GM19452 (cell line): ENCODE data around the gene EXOC3L2.
"Not testable (repeated sequence)": the region's sequence is repeated elsewhere in the genome, so short reads cannot be mapped to it uniquely, and the experiment has no call there.

Experiments used
- ATAC-seq: cut with Tn5 transposase; IDR thresholded peaks from one replicate; pipeline ENCODE4 v1.9.1; 2021; ENCODE audit not compliant: unreplicated experiment

Gene EXOC3L2

DNA sequence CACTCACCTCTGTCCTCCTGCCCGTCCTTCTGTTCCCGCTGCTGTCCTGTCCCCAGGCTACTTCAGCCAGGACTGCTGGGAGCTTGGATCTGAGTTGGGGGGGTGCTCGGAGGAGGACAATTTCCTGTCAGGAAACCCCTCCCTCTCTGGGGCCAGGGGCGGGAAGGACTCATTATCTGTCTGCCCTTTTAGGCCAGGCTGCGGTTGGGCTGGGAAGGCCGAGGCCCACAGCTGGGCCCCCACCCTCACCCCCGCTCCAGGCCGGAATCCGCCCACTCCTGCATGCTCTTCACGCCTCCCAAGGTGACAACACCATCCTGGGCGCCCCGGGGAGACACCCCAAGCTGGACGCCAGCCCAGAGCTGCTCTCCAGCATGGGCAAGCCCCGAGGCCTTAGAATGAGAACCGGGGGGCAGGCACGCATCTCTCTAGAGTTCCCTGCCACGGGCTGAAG is at the start of gene EXOC3L2:
EXOC3L2 (minus strand) TSS at position 74 of the 454 bp plus-strand sequence. CDS start 6,362 bp downstream, outside the sequence.
- no peak for ATAC-seq

GRCh38 chr19:45294291-45295029 is 49.3 kb upstream of the EXOC3L2 start:
- no peak for ATAC-seq

DNA sequence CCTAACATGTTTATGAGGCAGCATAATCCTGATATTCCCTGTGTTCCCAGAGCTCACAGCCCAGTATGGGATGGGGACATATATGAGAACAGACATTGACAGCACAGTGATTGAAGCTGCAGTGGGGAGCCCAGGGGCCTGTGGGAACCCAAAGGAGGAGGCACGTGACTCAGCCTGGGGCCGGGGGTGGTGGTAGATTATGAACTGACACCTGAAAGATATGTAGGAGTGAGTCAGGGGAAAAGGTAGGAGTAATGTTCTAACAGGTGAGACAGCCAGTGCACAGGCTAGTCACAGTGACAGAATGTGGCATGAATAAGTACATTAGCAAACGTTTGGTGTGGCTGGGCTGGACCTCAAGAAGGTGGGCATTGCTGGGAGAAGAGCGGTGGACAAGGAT is 48.5 kb upstream of the EXOC3L2 start:
- ATAC-seq = no peak

- ATAC-seq = no peak
Observed at GRCh38 chr19:45291834-45292233, 46.6 kb upstream of the EXOC3L2 start.

- no peak for ATAC-seq
Observed at GRCh38 chr19:45290381-45290931, 45.2 kb upstream of the EXOC3L2 start.

- no peak for ATAC-seq
Observed at GRCh38 chr19:45283443-45284033, 38.3 kb upstream of the EXOC3L2 start.

GRCh38 chr19:45280471-45280961 is 35.3 kb upstream of the EXOC3L2 start:
- ATAC-seq = no peak

GRCh38 chr19:45279587-45280192 is 34.5 kb upstream of the EXOC3L2 start:
- ATAC-seq = no peak

DNA sequence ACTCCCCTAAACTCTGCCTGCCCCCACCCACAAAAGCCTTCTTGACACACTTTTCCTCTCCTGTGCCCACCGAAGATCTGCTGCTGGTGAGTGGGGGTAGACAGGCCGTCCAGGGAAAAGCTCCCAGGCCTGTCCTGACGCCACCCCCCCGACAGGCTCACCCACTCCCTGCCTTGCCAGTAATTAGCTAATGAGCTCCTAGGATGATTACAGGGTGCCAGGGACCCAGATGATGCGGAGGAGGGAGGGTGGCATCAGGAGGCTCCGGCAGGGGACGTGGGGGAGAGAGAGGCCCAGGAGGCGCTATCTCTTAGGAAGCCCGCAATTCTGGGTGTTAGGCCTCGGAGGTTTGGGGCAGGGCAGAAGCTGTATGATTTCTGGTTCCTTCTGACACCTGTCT is 32.9 kb upstream of the EXOC3L2 start:
- ATAC-seq = no peak

GRCh38 chr19:45276284-45276687 is 31.1 kb upstream of the EXOC3L2 start:
- no peak for ATAC-seq

GRCh38 chr19:45275370-45275971 is 30.3 kb upstream of the EXOC3L2 start:
- no peak for ATAC-seq

DNA sequence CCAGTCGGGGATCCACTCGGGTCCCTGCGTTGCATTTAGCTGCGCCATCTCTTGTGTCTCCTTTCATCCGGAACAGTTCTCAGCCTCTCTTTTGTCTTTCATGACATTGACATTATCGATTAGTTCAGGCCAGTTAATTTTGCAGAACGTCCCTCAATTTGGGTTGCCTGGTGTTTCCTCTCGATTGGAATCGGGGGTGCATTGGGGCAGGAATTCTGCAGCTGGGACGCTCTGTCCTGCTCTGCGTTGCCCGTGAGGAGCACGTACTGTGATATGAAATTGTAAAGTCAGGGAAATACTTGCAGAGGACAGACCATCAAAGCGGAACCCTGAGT is 28.3 kb upstream of the EXOC3L2 start:
- ATAC-seq = no peak

DNA sequence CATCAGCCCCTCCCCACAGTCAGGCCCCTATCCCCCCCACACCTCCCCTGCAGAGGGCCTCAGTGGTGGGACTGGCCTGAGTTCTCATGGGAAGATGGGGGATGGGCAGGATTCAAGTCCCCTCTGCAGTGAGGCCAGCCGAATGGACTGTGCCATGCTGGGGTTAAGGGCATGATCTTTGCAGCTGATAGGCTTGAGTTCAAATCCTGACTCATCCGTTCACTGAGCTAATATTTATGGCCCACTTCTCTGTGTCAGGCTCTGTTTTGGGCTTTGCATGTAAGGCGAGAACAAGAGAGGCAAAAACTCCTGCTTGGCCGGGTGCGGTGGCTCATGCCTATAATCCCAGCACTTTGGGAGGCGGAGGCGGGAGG is 26.5 kb upstream of the EXOC3L2 start:
- ATAC-seq = no peak

DNA sequence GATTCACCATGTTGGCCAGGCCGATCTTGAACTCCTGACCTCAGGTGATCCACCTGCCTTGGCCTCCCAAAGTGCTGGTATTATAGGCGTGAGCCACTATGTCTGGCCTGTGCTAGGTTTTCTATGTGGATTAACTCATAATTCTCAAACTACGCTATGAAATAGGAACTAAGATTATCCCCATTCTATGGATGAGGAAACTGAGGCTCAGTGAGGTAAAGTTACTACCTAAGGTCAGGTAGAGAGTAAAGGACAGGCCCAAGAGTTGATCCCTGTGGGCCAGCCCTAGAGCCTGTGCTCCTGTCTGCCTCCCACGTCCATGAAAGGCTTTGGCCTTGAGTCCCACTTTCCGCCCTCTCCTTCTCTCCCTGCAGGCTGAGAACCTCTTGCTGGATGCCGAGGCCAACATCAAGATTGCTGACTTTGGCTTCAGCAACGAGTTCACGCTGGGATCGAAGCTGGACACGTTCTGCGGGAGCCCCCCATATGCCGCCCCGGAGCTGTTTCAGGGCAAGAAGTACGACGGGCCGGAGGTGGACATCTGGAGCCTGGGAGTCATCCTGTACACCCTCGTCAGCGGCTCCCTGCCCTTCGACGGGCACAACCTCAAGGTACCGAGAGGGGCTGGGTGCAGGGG is 26.0 kb upstream of the EXOC3L2 start:
- ATAC-seq = no peak

DNA sequence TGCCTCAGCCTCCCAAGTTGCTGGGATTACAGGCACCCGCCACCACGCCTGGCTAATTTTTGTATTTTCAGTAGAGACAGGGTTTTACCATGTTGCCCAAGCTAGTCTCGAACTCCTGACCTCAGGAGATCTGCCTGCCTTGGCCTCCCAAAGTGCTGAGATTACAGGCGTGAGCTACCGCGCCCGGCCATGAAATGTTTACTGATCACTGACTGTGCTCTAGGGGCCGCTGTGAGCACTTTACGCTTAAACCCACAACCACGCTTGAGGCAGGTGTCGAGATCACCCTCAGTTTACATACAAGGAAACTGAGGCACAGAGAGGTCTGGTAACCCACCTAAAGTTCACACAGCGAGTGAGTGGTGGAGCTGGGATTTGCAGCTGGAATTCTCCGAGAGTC is 24.7 kb upstream of the EXOC3L2 start:
- ATAC-seq = not testable (repeated sequence)

DNA sequence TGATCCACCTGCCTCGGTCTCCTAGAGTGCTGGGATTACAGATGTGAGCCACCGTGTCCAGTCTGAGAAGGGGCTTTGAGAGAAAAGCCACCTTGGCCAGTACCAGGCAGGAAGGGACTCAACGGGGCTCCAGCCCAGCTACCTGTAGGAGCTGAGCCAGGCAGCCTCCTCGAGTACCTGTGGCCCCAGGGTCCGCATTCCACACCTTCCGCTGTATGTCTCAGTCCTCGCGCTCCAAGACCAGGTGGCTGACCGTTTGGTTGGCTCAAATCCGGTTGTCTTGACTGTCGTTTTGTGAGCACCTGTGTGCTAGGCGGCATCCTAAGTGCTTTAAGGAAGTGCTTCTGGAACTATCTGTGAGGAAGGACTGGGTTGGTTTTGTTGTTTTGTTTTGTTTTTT is 22.1 kb upstream of the EXOC3L2 start:
- no peak for ATAC-seq

GRCh38 chr19:45265375-45265774 is 20.2 kb upstream of the EXOC3L2 start:
- no peak for ATAC-seq

DNA sequence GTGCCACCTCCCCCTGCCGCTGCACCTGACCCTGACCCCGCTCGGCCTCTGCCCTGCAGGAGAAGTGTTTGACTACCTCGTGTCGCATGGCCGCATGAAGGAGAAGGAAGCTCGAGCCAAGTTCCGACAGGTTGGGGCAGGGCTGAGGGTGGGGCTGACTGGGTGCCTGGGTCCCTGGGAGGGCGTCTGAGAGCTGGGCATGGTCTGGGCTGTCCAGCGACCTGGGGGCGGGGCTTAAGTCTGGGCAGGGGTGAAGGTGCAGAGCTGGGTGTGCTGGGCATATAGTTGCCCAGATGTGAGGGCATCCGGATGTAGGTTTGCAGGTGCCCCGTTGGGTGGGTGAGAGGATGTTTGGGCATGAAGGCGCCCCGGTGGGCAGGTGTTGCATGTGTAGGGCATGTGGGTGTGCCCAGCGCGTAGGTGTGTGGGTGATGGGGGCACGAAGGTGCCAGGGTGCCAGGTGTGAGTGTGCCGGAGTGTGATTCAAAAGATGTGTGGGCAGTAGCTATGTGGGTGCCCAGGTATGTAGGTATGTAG is 19.6 kb upstream of the EXOC3L2 start:
- no peak for ATAC-seq

DNA sequence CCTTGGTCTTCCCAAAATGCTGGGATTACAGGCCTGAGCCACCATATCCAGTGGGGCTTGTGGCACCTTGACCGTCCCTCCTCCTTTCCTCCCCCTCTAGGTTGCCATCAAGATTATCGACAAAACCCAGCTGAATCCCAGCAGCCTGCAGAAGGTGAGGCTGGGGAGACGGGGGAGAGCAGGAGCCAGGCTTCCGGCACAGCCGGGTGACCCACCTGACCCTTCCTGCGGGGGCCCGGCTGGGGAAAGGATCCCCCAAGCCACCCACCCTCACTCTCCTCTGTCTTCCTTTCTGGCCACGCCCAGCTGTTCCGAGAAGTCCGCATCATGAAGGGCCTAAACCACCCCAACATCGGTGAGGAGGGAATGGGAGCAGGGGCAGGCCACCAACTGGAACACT is 17.8 kb upstream of the EXOC3L2 start:
- no peak for ATAC-seq

DNA sequence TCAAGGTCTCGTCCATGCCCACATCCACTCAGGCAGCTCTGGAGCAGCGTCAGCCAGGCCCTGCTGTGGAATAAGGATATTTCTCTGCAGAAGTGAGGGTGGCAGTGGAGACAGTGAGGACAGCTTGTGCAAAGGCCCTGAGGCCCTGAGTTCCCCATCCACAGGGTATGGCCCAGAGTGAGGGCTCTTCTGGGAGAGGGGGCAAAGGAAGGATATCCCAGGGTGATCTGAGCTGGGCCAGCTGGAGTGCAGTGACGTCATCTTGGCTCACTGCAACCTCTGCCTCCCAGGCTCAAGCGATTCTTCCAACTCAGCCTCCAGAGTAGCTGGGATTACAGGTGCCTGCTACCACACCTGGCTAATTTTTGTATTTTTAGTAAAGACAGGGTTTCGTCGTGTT is 17.4 kb upstream of the EXOC3L2 start:
- ATAC-seq = no peak

- ATAC-seq = no peak
Observed at GRCh38 chr19:45258862-45259261, 13.7 kb upstream of the EXOC3L2 start.
